Type B pancreatic cell (in vitro differentiated cells): Measurements from ENCODE around the gene C1QTNF9. TPM values are rescaled to one million over a fixed set of nuclear protein-coding genes. Genes with fewer than 3 reads are reported as not detected.

ENCODE experiments used
- DNase-seq: peaks from one replicate; pipeline ENCODE4 v3.0.0; 2021; ENCODE audit warnings: mixed read lengths; ENCODE audit not compliant: unreplicated experiment; ENCODE audit errors: extremely low spot score
- H3K27ac Mint-ChIP-seq: 2 replicates; pipeline ENCODE4 v1.8.0; 2021; ENCODE audit warnings: mild to moderate bottlenecking, mixed read lengths
- H3K27me3 Mint-ChIP-seq: 2 replicates; pipeline ENCODE4 v1.8.0; 2021; ENCODE audit warnings: mixed read lengths
- H3K36me3 Mint-ChIP-seq: 2 replicates; pipeline ENCODE4 v1.8.0; 2021; ENCODE audit warnings: mixed read lengths
- H3K4me1 Mint-ChIP-seq: one replicate; pipeline ENCODE4 v1.8.0; 2021; ENCODE audit warnings: mixed read lengths; ENCODE audit not compliant: unreplicated experiment
- H3K4me3 Mint-ChIP-seq: 2 replicates; pipeline ENCODE4 v1.8.0; 2021; ENCODE audit warnings: mild to moderate bottlenecking, mixed read lengths
- H3K9me3 Mint-ChIP-seq: 2 replicates; pipeline ENCODE4 v1.8.0; 2021; ENCODE audit warnings: mixed read lengths
- CTCF ChIP-seq: fragments of 200-600 bp; sonication (generic); conservative IDR thresholded peaks from 2 replicates; pipeline ENCODE4 v1.5.0; 2021; ENCODE audit warnings: antibody characterized with exemption, mild to moderate bottlenecking
- total RNA-seq: library from RNA; stranded (reverse); gene quantifications from 2 replicates; pipeline ENCODE4 v1.2.1, GENCODE V29; 2021; ENCODE audit warnings: low replicate concordance

Gene C1QTNF9
- total RNA-seq, 1 donor from 2014 or later: not detected

GRCh38 chr13:24276861-24277260 lies 32.5 kb upstream of the C1QTNF9 start:
- no peak for TF ChIP-seq CTCF
- H3K36me3 Mint-ChIP-seq: no peaks in the 10 kb centered on the region
- no peak overlapping the region for H3K27ac Mint-ChIP-seq
- no peaks in the 10 kb centered on the region for H3K9me3 Mint-ChIP-seq
- no peak for DNase-seq
- H3K27me3 Mint-ChIP-seq: no peaks in the 10 kb centered on the region
- H3K4me3 Mint-ChIP-seq: no peak overlapping the region
- H3K4me1 Mint-ChIP-seq: peaks cover 7% of the 10 kb centered on the region

GRCh38 chr13:24277761-24278160 lies 31.6 kb upstream of the C1QTNF9 start:
- no peaks in the 10 kb centered on the region for H3K36me3 Mint-ChIP-seq
- no peaks in the 10 kb centered on the region for H3K9me3 Mint-ChIP-seq
- no peak overlapping the region for H3K4me3 Mint-ChIP-seq
- no peak for DNase-seq
- H3K27me3 Mint-ChIP-seq: no peaks in the 10 kb centered on the region
- TF ChIP-seq CTCF: no peak
- H3K4me1 Mint-ChIP-seq: peaks cover 5% of the 10 kb centered on the region
- H3K27ac Mint-ChIP-seq: no peak overlapping the region

GRCh38 chr13:24279327-24280110 lies 29.9 kb upstream of the C1QTNF9 start:
- Mint-ChIP-seq H3K4me3 (no peak overlapping the region), H3K27ac (no peak overlapping the region), H3K27me3 (no peaks in the 10 kb centered on the region), H3K36me3 (no peaks in the 10 kb centered on the region), H3K4me1 (peaks cover 5% of the 10 kb centered on the region), H3K9me3 (no peaks in the 10 kb centered on the region)
- no peak for TF ChIP-seq CTCF
- DNase-seq: no peak

GRCh38 chr13:24280720-24281119 lies 28.7 kb upstream of the C1QTNF9 start:
- DNase-seq: no peak
- H3K36me3 Mint-ChIP-seq: no peaks in the 10 kb centered on the region
- H3K4me3 Mint-ChIP-seq: no peak overlapping the region
- H3K27me3 Mint-ChIP-seq: no peaks in the 10 kb centered on the region
- no peaks in the 10 kb centered on the region for H3K9me3 Mint-ChIP-seq
- no peaks in the 10 kb centered on the region for H3K4me1 Mint-ChIP-seq
- no peak overlapping the region for H3K27ac Mint-ChIP-seq
- no peak for TF ChIP-seq CTCF

- no peak for DNase-seq
- H3K36me3 Mint-ChIP-seq: no peaks in the 10 kb centered on the region
- H3K9me3 Mint-ChIP-seq: no peaks in the 10 kb centered on the region
- H3K27me3 Mint-ChIP-seq: no peaks in the 10 kb centered on the region
- no peak for TF ChIP-seq CTCF
- no peak overlapping the region for H3K27ac Mint-ChIP-seq
- H3K4me1 Mint-ChIP-seq: no peaks in the 10 kb centered on the region
- H3K4me3 Mint-ChIP-seq: no peak overlapping the region
These were observed 28.0 kb upstream of the C1QTNF9 start for GRCh38 chr13:24281188-24282008.
